Stimulated activated naive B cell treated with anti-CD40 and anti-IgM and Interleukin-4, amounts not matched to agents 10 μg/mL and 1 μg/mL and 100 μg/mL, for 72 hours (primary cell): ENCODE data around the gene SDK1.
"Not testable (repeated sequence)": the region's sequence is repeated elsewhere in the genome, so short reads cannot be mapped to it uniquely, and the experiment has no call there.

Experiments used
- ATAC-seq, 2 donors: fragments of 150-1000 bp; cut with Tn5 transposase; replicated peaks; 2 replicates each; pipeline ENCODE4 v1.10.0; 2021; ENCODE audit warnings: moderate library complexity in 1 of 2
- DNase-seq: peaks from one replicate; pipeline ENCODE4 v3.0.0; 2021
- H3K27ac Mint-ChIP-seq: one replicate; pipeline ENCODE4 v1.8.0; 2022; ENCODE audit warnings: mild to moderate bottlenecking, mixed read lengths
- H3K27me3 Mint-ChIP-seq, 2 donors: one replicate each; pipeline ENCODE4 v1.8.0; 2022; ENCODE audit warnings: mixed read lengths in 2 of 2
- H3K36me3 Mint-ChIP-seq, 2 donors: one replicate each; pipeline ENCODE4 v1.8.0; 2022; ENCODE audit warnings: mixed read lengths in 2 of 2, mild to moderate bottlenecking in 1 of 2
- H3K4me1 Mint-ChIP-seq, 2 donors: one replicate each; pipeline ENCODE4 v1.8.0; 2022; ENCODE audit warnings: mixed read lengths in 2 of 2, mild to moderate bottlenecking in 1 of 2
- H3K4me3 Mint-ChIP-seq, 2 donors: one replicate each; pipeline ENCODE4 v1.8.0; 2022; ENCODE audit warnings: mild to moderate bottlenecking in 2 of 2, mixed read lengths in 2 of 2, moderate library complexity in 1 of 2
- H3K9me3 Mint-ChIP-seq, 2 donors: one replicate each; pipeline ENCODE4 v1.8.0; 2022; ENCODE audit warnings: mixed read lengths in 2 of 2, mild to moderate bottlenecking in 1 of 2

Gene SDK1

GRCh38 chr7:3961857-3962503 lies 660.9 kb downstream of the SDK1 start:
- DNase-seq, result no peak
- H3K4me3 Mint-ChIP-seq, result no peak overlapping the region
- H3K36me3 Mint-ChIP-seq, result no peaks in the 10 kb centered on the region
- H3K27ac Mint-ChIP-seq, result no peak overlapping the region
- ATAC-seq, result no peak
- peaks cover 8 to 12% of the 10 kb centered on the region in 2 donors for H3K4me1 Mint-ChIP-seq
- peaks cover 4 to 13% of the 10 kb centered on the region in 2 donors for H3K27me3 Mint-ChIP-seq
- no peaks in the 10 kb centered on the region for H3K9me3 Mint-ChIP-seq

DNA sequence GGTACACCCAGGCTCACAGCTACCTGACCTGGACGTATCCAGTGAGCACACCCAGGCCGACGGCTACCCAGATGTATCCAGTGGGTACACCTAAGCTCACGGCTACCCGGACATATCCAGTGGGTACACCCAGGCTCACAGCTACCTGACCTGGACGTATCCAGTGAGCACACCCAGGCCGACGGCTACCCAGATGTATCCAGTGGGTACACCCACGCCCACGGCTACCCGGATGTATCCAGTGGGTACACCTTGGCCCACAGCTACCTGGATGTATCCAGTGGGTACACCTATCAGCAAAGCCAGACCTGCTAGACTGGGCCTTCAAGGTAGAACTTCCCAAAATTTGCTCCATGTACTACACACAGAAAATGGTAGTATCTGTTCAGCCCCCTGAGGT lies 662.7 kb downstream of the SDK1 start:
- H3K36me3 Mint-ChIP-seq, H3K4me3 Mint-ChIP-seq, H3K4me1 Mint-ChIP-seq, ATAC-seq, H3K27ac Mint-ChIP-seq, DNase-seq, H3K9me3 Mint-ChIP-seq: not testable (repeated sequence)
- H3K27me3 Mint-ChIP-seq, result peaks cover 4 to 13% of the 10 kb centered on the region in 2 donors

DNA sequence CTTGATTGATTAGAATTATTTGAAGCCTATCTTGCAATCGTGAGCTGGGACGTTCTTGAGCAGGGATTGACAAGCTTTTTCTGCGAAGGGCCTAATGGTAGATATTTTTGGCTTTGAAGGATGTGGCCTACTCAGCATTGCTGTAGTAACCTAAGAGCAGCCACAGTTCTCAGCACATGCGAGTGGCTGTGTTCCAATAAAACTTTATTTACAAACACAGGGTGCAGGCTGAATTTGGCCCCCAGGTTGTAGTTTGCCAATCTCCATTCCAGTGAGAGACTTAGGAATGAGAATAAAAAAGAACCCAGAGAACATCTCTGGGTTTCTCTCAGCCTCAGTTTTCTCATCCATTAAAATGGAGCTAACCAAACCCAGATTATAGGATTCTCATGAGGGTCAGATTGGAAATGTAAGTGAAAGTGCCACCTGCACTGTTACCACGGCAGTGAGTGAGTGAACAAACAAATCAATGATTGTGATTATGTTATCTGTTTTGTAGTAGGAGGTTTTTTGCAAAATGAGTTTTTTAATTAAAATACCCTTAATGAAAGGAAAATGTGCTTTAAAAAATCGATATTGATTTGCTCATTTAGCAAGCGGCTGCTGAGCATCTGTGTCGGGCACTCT lies 664.0 kb downstream of the SDK1 start:
- H3K4me3 Mint-ChIP-seq, result no peak overlapping the region
- DNase-seq (no peak), ATAC-seq (no peak)
- peaks cover 0 to 2% of the 10 kb centered on the region in 2 donors for H3K4me1 Mint-ChIP-seq
- no peaks in the 10 kb centered on the region for H3K9me3 Mint-ChIP-seq
- no peak overlapping the region for H3K27ac Mint-ChIP-seq
- no peaks in the 10 kb centered on the region for H3K36me3 Mint-ChIP-seq
- peaks cover 4 to 13% of the 10 kb centered on the region in 2 donors for H3K27me3 Mint-ChIP-seq

GRCh38 chr7:3965794-3966395 lies 664.8 kb downstream of the SDK1 start:
- DNase-seq, result no peak
- no peak for ATAC-seq
- no peaks in the 10 kb centered on the region for H3K9me3 Mint-ChIP-seq
- no peak overlapping the region for H3K4me3 Mint-ChIP-seq
- H3K4me1 Mint-ChIP-seq, result peaks cover 0 to 2% of the 10 kb centered on the region in 2 donors
- no peaks in the 10 kb centered on the region for H3K36me3 Mint-ChIP-seq
- H3K27me3 Mint-ChIP-seq, result peaks cover 4 to 7% of the 10 kb centered on the region in 2 donors
- H3K27ac Mint-ChIP-seq, result no peak overlapping the region

- Mint-ChIP-seq H3K27ac (no peak overlapping the region), H3K4me1 (peaks cover 0 to 2% of the 10 kb centered on the region in 2 donors), H3K27me3 (peaks cover 6 to 8% of the 10 kb centered on the region in 2 donors), H3K9me3 (no peaks in the 10 kb centered on the region), H3K36me3 (no peaks in the 10 kb centered on the region), H3K4me3 (no peak overlapping the region)
- no peak for ATAC-seq
- DNase-seq, result no peak
These were observed 667.2 kb downstream of the SDK1 start for GRCh38 chr7:3968234-3968633.

- no peak overlapping the region for H3K27ac Mint-ChIP-seq
- DNase-seq (no peak), ATAC-seq (no peak)
- H3K4me3 Mint-ChIP-seq, result no peak overlapping the region
- peaks cover 6 to 8% of the 10 kb centered on the region in 2 donors for H3K27me3 Mint-ChIP-seq
- no peaks in the 10 kb centered on the region for H3K9me3 Mint-ChIP-seq
- peaks cover 0 to 2% of the 10 kb centered on the region in 2 donors for H3K4me1 Mint-ChIP-seq
- H3K36me3 Mint-ChIP-seq, result no peaks in the 10 kb centered on the region
These were observed 668.2 kb downstream of the SDK1 start for GRCh38 chr7:3969286-3969685.

DNA sequence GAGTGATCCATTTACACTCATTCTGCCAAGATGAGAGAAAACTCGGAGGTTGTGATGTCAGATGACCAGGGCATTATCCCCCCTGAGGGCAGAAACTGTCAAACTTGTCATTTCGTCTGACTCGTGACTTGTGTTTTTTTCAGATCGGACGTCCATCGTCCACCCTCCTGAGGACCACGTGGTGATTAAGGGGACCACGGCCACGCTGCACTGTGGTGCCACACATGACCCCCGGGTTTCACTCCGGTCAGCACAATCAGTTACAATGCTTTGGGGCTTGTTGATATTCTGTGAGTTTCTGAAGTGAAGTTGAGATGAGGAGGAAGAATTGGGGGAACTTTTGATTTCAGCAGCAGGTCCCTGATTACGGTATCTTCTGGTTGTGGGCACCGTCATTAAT lies 670.3 kb downstream of the SDK1 start:
- Mint-ChIP-seq H3K27ac (no peak overlapping the region), H3K36me3 (no peaks in the 10 kb centered on the region), H3K27me3 (peaks cover 3 to 6% of the 10 kb centered on the region in 2 donors), H3K4me1 (peaks cover 0 to 2% of the 10 kb centered on the region in 2 donors), H3K9me3 (no peaks in the 10 kb centered on the region), H3K4me3 (no peak overlapping the region)
- DNase-seq (no peak), ATAC-seq (no peak)

GRCh38 chr7:3973264-3973663 lies 672.2 kb downstream of the SDK1 start:
- no peak for ATAC-seq
- no peaks in the 10 kb centered on the region for H3K36me3 Mint-ChIP-seq

DNA sequence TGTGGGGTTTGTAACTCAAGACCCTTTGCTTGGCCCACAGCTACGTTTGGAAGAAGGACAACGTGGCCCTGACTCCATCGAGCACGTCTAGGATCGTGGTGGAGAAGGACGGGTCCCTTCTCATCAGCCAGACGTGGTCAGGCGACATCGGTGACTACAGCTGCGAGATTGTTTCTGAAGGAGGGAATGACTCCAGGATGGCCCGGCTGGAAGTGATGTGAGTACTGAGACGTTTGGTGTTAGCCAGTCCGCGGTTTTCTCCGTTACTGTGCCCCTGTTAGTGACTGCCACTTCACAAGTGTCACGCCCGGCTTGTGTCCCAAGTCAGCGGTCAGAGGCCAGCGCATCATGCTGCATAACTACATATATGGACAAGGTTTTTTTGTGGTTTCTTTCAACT lies 673.3 kb downstream of the SDK1 start:
- ATAC-seq (no peak), DNase-seq (no peak)
- Mint-ChIP-seq H3K27ac (no peak overlapping the region), H3K36me3 (no peaks in the 10 kb centered on the region), H3K9me3 (no peaks in the 10 kb centered on the region), H3K27me3 (peaks cover 3 to 6% of the 10 kb centered on the region in 2 donors), H3K4me3 (no peak overlapping the region), H3K4me1 (no peaks in the 10 kb centered on the region)

More at GRCh38 chr7:3973264-3973663, 672.2 kb downstream of the SDK1 start:
- Mint-ChIP-seq H3K27me3 (peaks cover 3 to 6% of the 10 kb centered on the region in 2 donors), H3K27ac (no peak overlapping the region), H3K4me3 (no peak overlapping the region), H3K4me1 (peaks cover 0 to 2% of the 10 kb centered on the region in 2 donors), H3K9me3 (no peaks in the 10 kb centered on the region)
- no peak for DNase-seq

GRCh38 chr7:3975371-3975770 lies 674.3 kb downstream of the SDK1 start:
- no peak overlapping the region for H3K27ac Mint-ChIP-seq
- H3K4me1 Mint-ChIP-seq, result no peaks in the 10 kb centered on the region
- DNase-seq (no peak), ATAC-seq (no peak)
- no peaks in the 10 kb centered on the region for H3K9me3 Mint-ChIP-seq
- H3K36me3 Mint-ChIP-seq, result no peaks in the 10 kb centered on the region
- no peak overlapping the region for H3K4me3 Mint-ChIP-seq
- H3K27me3 Mint-ChIP-seq, result peaks cover 3 to 6% of the 10 kb centered on the region in 2 donors

- ATAC-seq (no peak), DNase-seq (no peak)
- Mint-ChIP-seq H3K27me3 (no peaks in the 10 kb centered on the region), H3K36me3 (no peaks in the 10 kb centered on the region), H3K9me3 (no peaks in the 10 kb centered on the region), H3K4me1 (no peaks in the 10 kb centered on the region), H3K4me3 (no peak overlapping the region), H3K27ac (no peak overlapping the region)
These were observed 676.3 kb downstream of the SDK1 start for GRCh38 chr7:3977391-3977790.

- Mint-ChIP-seq H3K36me3 (no peaks in the 10 kb centered on the region), H3K4me3 (no peak overlapping the region), H3K27me3 (no peaks in the 10 kb centered on the region), H3K4me1 (no peaks in the 10 kb centered on the region), H3K9me3 (no peaks in the 10 kb centered on the region), H3K27ac (no peak overlapping the region)
- ATAC-seq (no peak), DNase-seq (no peak)
These were observed 677.8 kb downstream of the SDK1 start for GRCh38 chr7:3978839-3979238.

DNA sequence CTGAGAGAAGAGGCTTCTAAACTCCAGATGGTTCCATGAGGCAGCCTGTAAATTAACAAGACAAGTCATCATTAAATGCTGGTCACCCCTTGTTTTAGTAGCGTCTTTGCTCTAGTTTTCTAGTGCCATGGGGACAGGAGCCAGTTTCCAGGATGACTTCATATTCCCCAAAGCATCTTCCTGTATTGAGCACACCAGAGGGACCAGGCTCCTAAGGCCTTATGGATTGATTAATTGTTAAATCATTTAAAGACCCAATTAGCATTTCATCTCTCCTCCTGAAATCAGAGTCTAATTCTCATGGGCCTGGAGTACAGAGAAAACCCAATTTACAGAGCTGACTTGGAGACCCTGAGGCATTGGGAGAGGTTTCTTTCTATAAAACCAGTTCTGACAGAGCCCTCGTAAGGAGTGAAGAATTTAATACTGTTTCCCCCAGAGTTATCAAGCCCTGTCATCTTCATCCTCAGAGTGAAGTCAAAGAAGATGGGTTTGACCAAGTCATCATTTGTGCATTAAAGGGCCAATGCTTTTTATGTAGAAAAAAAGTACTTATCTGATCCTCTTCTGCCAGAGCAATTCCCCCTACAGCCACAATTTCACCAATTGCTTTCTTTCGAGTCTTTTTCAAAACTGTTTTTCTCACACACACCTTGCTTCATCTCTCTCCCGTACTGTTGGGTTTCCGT lies 678.7 kb downstream of the SDK1 start:
- no peaks in the 10 kb centered on the region for H3K27me3 Mint-ChIP-seq
- H3K4me3 Mint-ChIP-seq, result no peak overlapping the region
- ATAC-seq, result no peak

DNA sequence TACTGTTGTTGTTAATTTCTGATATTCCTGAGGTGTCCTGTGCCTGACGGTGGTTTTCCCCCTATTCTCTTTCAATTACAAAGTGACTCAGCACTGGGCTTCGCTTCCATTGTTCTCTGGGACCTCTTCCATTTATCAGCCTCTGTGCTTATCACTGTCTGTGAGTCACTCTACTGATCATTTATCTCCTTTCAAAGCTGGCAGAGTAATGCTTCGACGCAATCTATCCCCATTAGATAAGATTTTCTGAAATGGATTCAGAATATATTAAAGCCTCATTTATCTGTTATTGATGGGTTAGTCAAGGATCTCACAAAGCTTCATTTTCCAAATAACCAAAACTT lies 679.2 kb downstream of the SDK1 start:
- no peak overlapping the region for H3K27ac Mint-ChIP-seq
- no peak overlapping the region for H3K4me3 Mint-ChIP-seq
- no peaks in the 10 kb centered on the region for H3K9me3 Mint-ChIP-seq
- DNase-seq, result no peak
- no peak for ATAC-seq
- no peaks in the 10 kb centered on the region for H3K27me3 Mint-ChIP-seq
- no peaks in the 10 kb centered on the region for H3K36me3 Mint-ChIP-seq
- no peaks in the 10 kb centered on the region for H3K4me1 Mint-ChIP-seq

More for the DNA sequence above, 678.7 kb downstream of the SDK1 start:
- Mint-ChIP-seq H3K9me3 (no peaks in the 10 kb centered on the region), H3K4me1 (no peaks in the 10 kb centered on the region), H3K27ac (no peak overlapping the region), H3K36me3 (no peaks in the 10 kb centered on the region)
- no peak for DNase-seq

DNA sequence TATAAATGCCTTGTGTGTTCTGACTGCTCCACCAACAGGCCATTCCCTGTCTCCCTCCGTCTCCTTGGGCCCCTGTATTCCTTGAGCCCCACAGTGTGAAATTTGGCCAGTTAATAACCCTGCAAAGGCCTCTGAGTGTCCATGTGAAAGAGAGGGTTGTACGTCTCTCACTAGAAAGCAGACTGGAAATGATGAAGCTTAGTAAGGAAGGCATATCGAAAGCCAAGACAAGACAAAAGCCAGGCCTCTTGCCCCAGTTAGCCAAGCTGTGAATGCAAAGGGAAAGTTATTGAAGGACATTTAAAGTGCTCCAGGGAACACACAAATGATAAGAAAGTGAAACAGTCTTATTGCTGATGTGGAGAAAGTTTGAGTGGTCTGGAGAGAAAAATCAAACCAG lies 680.2 kb downstream of the SDK1 start:
- H3K27me3 Mint-ChIP-seq, result no peaks in the 10 kb centered on the region
- no peaks in the 10 kb centered on the region for H3K4me1 Mint-ChIP-seq
- no peaks in the 10 kb centered on the region for H3K36me3 Mint-ChIP-seq
- no peaks in the 10 kb centered on the region for H3K9me3 Mint-ChIP-seq
- no peak overlapping the region for H3K27ac Mint-ChIP-seq
- ATAC-seq (no peak), DNase-seq (no peak)
- no peak overlapping the region for H3K4me3 Mint-ChIP-seq
